GM11168 (cell line): ENCODE results near the gene CCL16.

Experiments
- in situ Hi-C: fragments of 300-500 bp; cut with MboI; formaldehyde crosslinking; loops from one replicate; pipeline ENCODE4 v1.12.0; 2022; ENCODE audit warnings: low sequenced_read_pairs; ENCODE audit not compliant: unreplicated experiment

CCL16 gene

DNA sequence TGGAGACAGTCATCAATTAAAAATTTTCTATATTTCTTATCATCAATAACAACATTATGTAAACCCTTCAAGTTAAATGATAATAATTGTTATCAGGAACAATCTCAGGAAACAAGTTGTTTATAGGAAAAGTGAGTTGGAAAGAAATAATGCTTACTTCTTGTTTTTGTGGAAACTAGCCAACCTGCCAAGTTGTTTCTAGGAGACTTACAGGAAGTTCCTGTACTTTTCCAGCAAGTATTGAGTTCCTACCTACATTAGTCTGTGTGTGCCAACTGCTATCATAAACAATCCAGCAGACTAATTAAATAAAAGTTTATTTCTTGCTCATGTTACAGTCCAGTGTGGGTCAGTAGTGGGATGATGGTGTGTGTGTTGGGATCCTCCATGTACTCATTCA lies 6.9 kb upstream of the CCL16 start:
- in situ Hi-C loops, result no loop called here

DNA sequence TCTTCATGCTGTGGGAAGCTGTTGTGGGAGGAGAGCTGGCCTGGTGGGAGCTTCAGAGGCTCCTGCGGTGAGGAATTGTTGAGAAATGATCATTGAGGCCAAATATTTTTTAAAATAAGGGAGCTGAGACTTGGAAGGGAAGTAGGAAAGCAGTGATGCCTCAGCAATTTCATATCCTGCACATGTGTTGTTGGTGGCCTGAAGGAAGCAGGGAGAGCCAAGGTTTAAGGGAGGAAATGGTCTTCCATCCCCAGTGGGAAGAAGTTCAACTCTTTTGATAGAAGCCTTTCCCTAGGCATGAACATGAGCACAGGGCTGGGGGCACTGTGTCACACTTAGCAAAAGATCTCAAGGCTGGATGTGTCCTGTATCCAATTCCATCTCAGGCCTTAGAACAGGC lies 5.3 kb upstream of the CCL16 start, which contains the start of gene CCL14:
TSS of gene CCL14 (minus strand) at position 87 of the 400 bp plus-strand sequence. CDS start at position 7, 80 bp downstream.
- in situ Hi-C loops, result no loop called here

DNA sequence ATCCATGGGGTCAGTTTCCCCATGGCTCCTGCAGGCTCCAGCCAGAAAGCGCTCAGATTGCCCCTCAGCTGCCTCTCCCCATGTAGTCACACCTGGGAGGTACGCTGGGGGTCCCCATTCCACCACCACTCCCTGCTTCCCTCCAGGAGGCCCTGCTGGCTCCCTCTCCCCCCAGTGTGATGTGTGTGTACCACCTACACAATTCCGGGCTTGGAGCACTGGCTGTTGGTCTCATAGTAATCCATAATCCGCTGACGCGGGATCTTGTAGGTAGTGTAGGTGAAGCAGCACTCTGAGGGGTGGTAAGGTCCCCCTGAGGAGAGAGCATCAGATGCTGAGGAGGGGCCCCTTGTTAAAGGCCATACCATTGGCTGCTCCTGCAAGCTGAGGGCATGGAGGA lies 2.8 kb upstream of the CCL16 start:
- in situ Hi-C loops, result no loop called here

DNA sequence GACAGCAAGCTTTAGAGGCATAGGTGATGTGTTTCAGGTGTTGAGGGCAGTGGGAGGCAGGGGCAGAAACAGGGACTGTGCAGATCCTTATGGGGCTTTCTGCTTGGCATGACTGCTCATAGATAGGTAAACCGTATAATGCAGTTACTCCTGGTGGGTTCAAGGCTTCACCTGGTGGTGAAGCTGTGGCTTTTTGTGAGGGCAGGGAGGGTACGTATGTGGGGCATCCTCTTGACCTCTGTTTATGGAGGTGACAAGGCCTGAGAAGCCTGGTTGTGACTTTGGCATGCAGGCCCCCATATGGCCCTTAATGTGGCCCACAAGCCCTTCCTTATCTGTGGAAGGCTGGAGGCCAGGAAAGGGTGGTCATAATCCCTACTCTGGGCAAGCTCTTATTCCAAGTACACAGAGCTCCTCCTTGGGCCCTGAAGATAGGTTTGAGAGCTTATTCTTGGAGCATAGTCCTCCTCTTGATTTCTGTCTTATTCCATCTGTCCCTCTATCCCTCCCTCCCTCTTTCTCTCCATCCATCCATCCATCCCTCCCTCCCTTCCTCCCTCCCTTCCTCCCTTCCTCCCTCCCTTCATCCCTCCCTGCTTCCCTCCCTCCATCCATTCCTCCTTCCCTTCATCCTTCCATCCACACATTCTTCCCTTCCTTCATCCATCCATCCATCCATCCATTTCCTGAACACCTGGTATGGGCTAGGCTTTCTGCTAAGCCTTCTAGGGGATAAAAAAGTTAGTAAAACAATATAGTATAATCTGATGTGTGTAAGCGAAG lies 1.3 kb upstream of the CCL16 start:
- in situ Hi-C loops, result no loop called here

DNA sequence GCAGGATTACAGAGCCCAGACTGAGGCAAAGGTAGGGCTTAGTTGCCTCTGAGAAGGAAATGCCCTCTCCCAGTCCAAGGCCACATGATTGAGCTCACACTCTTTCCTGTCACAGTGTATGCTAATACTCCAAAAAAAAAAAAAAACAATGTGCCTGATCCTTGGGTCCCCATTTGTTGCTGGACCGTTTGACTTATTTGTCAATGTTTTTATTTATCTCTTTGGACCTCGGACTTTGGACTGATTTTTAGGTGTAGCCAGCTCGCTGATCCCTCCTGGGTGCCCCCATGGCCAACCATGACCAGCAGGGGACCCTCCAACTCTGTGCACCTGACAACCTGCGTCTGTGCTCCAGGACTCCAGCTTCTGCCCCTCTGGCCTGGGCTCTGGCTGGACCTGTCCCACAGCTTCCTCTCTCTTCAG lies 622 bp upstream of the CCL16 start:
- in situ Hi-C loops, result no loop called here

DNA sequence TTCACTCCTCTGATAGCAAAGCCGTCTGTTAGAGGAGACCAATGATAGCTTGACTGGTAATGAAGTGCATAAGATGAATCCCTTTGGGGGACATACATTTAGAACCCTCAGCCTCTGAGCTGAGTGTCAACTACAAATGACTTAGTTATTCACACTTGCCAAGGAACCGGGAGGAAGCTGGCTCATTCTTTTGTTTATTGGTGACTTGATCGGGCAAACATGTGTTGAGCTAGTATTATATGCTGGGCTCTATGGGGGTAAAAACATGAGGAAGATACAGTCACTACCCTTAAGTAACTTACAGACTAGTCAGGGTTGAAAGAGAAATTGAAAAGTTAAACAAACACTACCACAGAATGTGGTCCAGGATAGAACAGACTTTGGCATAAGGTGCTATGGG lies 3.0 kb downstream of the CCL16 start:
- in situ Hi-C loops, result loop anchor here (10.0 kb wide), 3 partner anchors 96 to 506 kb away; partner anchors contain the start of genes CCL4L2 and ZNHIT3

DNA sequence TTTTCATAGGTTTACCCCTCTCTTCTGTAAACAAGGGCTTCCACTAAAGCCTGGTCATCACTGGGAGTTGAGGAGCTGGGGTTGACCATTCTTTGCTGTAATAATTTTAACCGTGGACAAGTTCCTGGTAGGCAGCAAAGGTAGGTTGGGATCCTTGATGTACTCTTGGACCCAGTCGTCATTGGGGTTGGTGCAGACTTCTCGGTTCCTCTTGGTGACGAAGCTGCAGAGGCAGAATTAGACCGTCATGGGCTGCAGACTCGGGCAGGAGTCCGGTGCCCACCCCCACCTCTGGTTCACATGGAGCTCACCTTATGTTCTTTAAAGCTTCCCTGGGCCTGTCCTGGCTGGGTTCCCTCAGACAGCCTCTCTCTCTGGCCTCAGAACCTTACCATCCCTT lies 3.8 kb downstream of the CCL16 start:
- in situ Hi-C loops, result loop anchor here (10.0 kb wide), 3 partner anchors 97 to 507 kb away; partner anchors contain the start of genes CCL4L2 and ZNHIT3

DNA sequence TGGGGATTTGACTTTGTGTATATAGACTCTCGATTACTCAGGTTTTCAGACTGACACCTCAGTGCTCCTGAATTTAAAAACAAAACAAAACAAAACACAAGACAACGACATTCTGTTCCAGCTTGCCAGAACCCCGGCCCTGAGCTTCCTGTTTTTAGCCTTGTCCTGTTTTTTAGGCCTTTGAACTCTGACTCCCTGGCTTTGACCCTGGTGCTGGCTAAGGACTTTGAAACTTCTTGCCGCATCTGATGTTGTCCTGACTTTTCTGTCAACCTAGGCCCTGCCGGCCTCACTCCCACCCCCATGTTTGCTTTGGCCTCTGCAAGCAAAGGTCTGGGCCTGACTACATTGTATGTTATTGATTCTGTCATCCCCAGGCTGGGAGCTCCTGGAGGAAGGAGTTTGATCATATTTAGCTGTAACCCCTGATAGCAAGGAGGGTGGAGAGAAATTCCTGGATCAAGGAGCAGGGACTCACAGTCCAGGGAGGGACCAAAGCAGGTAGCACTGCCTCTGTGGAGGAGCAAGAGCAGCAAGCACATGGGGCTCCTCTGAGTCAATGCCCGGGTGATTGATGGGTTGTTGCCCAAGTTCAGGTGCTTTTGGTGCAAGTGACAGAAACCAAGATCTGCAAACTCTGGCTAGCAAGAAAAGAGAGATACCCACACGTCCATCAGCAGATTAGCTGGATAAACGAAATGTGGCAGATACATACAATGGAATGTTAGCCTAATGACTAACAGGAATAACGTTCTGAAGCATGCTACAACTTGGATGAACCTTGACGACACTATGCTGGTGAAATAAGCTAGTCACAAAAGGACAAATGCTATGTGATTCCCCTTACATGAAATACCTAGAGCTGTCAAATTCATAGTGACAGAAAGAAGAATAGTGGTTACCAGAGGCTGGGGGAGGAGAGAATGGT lies 7.7 kb downstream of the CCL16 start:
- in situ Hi-C loops, result loop anchor here (5.0 to 10.0 kb wide), 4 partner anchors 101 to 511 kb away; partner anchors contain the start of genes CCL4L2 and ZNHIT3

DNA sequence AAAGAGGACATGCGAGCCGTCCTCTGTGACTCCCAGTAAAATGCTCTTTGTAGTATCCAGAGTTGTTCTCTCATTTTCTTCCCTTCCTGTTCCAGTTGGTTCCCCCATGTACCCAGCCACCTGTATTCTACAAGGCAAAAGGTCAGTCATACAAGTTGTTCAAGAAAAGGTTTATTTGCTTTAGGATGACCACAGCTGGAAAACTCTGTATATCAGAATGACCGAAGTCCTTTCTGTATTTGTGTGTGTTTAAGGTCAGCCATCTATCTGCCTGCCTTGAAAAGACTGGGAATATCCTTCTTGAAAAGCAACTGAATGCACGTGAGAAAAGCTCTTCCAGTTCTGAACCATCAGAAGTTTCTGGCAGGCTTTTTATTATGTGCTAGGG lies 8.4 kb downstream of the CCL16 start:
- in situ Hi-C loops, result loop anchor here (5.0 to 10.0 kb wide), 4 partner anchors 102 to 512 kb away; partner anchors contain the start of genes CCL4L2 and ZNHIT3

DNA sequence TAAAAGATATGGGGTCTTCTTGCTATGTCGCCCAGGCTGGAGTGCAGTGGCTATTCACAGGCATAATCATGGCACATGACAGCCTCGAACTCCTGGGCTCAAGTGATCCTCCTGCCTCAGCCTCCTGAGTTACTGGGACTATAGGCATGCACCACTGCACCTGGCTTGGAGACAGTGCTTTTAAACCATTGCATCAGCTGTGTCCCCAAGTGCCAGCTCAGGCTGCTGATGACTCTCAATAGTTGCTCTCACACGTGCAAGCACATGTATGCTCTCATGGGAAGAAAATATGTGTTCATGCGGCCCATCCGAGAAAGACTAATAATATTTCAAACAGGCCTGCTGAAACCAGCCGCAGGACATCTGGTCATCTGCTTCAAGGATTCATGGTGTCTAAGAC lies 8.8 kb downstream of the CCL16 start:
- in situ Hi-C loops, result loop anchor here (5.0 to 10.0 kb wide), 4 partner anchors 102 to 512 kb away; partner anchors contain the start of genes CCL4L2 and ZNHIT3

DNA sequence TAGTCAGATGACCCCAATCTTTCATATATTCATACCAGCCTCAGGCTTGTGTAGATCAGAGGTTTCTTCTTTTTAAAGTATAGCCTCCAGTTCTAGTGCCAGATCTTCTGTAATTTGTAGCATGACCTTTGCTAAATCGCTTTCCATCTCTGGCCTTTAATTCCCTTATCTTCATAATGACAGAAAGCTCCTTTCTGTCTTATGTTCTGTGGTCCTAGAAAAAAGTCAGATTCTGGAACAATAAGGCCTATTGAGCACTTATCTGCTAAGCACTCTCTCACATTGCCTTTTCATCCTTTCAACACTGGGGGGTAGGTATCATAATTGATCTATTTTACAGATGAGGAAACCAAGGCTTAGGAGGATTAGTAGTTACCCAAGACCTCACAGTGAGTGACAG lies 9.2 kb downstream of the CCL16 start:
- in situ Hi-C loops, result loop anchor here (5.0 to 10.0 kb wide), 4 partner anchors 103 to 513 kb away; partner anchors contain the start of genes CCL4L2 and ZNHIT3

DNA sequence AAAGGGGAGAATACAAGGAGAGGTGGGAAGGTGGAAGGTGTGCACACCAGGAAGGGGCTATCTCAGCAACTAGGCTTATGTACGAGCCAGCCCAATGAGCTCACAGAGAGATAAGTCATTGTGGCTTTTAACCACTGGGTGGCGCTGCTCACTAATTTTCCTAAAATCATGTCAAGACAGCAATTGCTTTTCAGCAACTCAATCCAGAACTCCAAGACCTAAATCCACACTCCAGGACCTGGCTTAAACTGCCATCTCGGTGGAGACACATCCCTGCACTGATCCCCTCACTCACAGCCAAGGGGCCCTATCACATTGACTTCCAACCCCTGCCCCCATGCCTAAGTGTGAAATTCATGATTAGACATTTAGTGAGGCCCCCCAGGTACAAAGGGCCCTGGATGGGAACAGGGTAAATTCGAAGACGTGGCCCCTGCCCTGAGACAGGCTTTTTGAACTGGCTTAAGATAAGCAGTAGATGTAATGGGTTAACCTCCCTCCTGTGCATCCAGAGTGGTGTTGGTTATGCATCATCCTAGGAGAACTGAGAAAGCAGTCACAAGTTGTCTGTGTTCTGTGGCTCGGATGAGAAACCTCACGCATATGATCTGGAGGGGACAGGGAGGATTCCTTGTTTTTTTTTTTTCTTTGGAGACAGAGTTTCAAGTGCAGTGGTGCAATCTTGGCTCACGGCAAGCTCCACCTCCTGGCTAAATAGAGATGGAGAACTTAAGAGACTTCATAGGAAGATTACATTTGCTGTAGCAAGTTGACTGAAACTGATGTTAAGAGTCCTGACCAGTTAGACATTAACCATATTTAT lies 11.5 kb downstream of the CCL16 start:
- in situ Hi-C loops, result loop anchor here (5.0 to 10.0 kb wide), 4 partner anchors 105 to 515 kb away; partner anchors contain the start of genes CCL4L2 and ZNHIT3

DNA sequence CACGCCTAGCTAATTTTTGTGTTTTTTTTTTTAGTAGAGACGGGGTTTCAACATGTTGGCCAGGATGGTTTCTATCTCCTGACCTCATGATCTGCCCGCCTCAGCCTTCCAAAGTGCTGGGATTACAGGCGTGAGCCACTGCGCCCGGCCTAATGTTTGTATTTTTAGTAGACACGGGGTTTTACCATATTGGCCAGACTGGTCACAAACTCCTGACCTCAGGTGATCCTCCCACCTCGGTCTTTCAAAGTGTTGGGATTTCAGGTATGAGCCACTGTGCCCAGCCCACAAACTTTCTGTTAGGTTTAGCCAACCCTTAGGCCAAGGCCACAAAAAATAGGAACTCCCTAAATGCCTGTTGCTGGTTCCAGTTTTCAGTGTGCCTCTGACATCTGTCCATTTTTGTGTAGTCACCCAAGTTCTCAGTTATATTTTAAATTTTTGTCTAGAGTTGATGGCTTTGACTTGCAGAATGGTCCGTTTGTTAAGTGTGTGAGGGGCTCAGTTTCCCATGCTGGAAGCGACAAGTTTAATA lies 12.7 kb downstream of the CCL16 start:
- in situ Hi-C loops, result no loop called here

DNA sequence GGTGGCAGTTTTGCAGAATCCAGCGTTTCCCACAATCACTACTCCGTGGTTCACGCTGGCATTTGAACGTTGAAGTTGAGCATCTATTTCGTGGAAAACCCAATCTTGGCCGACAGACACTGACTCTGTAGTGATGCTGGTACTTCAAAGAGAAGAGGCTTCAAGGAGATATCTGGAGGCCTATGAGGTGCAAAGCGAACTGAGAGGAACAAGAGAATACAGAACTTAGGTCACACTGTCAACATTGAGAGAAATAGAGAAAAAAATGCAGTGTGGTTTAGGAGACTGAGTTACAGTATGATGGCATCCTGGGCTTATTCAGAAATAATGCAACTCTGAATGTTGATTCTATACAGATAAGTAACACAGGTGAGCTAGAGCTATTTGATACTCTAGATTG lies 16.0 kb downstream of the CCL16 start:
- in situ Hi-C loops, result no loop called here

DNA sequence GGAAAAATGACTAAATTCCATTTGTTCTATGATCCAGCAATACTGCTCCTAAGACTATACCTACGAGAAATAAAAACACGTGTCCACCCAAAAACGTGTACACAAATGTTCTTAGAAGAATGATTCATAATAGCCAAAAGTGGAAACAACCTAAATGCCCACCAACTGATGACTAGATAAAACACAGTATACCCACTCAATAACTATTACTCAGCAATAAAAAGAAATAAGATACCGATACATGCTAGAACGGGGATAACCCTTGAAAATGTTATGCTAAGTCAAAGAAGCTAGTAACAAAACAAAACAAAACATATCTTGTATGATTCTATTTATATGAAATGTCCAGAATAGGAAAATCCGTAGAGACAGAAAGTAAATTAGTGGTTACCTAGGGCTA lies 17.6 kb downstream of the CCL16 start:
- in situ Hi-C loops, result no loop called here

DNA sequence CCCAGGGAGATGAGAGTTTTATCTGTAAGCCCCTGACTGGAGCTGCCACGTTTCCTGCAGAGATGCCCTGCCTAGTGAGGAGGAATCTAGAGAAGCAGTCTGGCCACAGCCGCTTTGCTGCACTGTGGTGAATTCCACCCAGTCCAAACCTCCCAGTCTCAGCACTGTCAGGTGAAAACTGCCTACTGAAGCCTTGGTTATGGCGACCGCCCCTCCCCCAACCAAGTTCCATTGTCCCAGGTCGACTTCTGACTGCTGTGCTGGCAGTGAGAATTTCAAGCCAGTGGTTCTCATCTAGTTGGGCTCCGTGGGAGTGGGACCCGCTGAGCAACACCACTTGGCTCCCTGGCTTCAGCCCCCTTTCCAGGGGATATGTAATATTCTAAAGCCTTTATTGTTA lies 27.6 kb downstream of the CCL16 start:
- in situ Hi-C loops, result no loop called here

DNA sequence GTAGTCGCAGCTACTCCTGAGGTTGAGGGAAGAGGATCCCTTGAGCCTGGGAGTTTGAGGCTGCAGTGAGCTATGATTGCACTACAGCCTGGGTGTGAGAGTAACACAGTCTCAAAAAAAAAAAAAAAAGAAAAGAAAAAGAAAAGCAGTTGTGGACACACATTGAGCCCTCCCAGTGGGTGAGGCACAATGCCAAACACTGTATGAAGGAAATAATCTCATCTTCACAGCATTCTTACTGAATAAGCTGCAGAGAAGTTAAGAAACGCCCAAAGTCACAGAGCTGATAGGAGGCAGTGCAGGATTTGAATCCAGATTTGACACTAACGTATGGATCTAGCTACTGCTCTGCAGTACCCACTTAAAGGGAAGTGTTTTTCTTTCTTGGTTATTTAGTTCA lies 31.9 kb downstream of the CCL16 start:
- in situ Hi-C loops, result no loop called here

DNA sequence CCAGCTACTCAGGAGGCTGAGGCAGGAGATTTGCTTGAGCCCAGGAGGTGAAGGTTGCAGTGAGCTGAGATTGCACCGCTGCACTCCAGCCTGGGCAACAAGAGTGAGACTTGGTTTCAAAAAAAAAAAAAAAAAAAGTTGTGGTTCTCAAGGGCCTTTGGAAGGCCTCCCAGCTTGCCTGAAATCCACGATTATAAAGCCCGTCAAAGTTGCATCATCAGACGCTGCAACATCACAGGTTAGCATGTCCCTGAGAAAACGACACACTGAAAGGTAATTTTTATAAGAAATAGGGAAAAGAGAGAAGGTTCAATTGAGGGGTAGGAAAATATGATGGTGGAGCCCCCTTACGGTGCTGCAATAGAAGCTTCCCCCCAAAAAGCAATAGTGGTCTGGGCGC lies 33.2 kb downstream of the CCL16 start:
- in situ Hi-C loops, result no loop called here

DNA sequence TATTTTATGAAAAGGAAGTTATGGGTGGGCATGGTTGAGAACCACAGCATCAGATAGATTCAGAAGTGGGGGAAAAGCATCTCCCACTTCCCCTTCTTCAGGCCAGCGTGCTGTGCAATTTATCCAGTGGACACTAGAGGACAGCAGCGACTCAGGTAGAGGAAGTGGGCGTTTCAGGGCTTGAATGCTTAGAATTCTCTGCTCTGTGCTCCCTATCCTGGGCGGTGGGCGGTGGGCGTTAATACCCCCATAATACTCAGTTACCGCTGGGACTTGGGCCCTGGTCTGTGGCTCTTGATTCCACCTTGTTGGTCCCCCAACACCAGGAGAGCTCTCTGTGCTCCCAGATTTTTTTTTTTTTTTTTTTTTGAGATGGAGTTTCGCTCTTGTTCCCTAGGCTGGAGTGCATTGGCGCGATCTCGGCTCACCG lies 34.1 kb downstream of the CCL16 start:
- in situ Hi-C loops, result no loop called here
